ENCODE measurements around the gene MCM3AP.

DNA sequence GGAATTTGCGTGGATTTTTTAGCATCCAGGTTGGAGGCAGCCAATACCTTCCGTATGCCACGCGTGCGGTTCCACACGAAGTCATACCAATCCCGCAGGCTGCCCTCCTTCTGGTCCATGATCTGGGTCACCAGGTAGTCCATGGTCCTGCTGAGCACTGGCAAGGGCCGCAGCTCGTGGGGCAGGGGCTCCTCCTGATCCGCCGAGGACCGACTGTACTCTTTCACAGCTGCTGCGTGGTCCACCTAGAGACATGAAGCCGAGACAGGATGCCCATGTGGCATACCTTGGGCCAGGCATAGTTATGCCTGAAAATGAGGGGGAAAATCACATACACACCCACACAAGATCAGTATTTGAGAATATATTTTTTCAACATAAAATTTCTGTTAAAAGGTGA is 12.1 kb downstream of the MCM3AP start:
- TF ChIP-seq ZNF274 (IDR thresholded peaks at IDR 0.05; ENCODE audit: low read depth, low read length) (no peak), YY1 (IDR thresholded peaks at IDR 0.05; ENCODE audit: insufficient read depth, insufficient read length) (no peak)

All from NT2/D1 (cell line).